ENCODE results near the gene SCN9A.

DNA sequence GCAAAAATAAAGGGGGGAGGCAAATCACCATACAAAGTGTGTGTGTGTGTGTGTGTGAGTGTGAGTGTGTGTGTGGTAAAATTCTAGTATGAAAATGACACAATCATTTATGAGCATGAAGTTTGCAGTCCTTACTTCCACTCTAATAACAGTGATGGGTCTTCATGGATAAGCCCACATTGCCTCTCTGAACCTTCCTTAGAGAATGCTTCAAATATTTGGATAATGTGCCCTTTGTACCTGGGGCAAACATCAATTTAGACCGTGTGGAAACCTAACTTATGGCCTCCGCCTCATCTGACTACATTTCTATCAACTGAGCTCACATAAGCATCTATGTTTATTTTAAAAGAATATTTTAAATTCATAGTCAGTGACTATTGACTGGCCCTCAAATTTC, 3.7 kb downstream of the SCN9A start:
- TF ChIP-seq CTCF (IDR thresholded peaks at IDR 0.05; ENCODE audit: low read length) (no peak), EZH2 (IDR thresholded peaks at IDR 0.05; ENCODE audit: borderline replicate concordance, low read length) (no peak)
